ENCODE results near the gene RGL1. TPM values are rescaled to one million over a fixed set of nuclear protein-coding genes. Genes with fewer than 3 reads are reported as not detected.
A peak's percentile ranks its signal among the peaks of the same experiment; 100 is the strongest.

RGL1 gene
- polyA plus RNA-seq, 6 donors from 2014 or later: 0.09 to 0.29 (median 0.13) TPM; not detected in 3

DNA sequence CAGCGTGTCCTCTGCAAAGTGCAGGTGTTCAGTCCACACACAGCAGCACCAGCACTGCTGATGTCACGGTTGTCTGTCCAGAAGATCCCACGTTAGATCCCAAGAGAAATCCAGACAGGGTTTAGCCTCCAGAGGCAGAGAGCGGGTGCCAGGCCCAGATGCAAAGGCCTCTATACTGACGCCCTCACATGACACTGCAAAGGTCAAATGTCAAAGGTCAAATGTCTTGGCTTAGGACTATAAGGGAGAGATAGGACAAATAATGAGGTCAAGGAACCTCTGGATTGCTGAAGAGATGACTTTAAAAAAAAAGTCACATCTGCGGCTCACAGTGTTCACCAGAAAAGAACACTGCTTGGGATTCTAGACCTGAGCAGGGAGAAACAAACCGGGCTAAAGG, 131.1 kb downstream of the RGL1 start:
- Mint-ChIP-seq H3K4me3 (no peak overlapping the region), H3K27ac (peak overlapping the region in 1 of 6 donors; percentile 9), H3K27me3 (peaks cover 5 to 9% (median 7%) of the 10 kb centered on the region in 3 donors), H3K9me3 (no peaks in the 10 kb centered on the region), H3K36me3 (no peaks in the 10 kb centered on the region), H3K4me1 (no peaks in the 10 kb centered on the region)
- no peak for ATAC-seq (ENCODE audit: low read depth in 2 of 2)
- DNase-seq: no peak

DNA sequence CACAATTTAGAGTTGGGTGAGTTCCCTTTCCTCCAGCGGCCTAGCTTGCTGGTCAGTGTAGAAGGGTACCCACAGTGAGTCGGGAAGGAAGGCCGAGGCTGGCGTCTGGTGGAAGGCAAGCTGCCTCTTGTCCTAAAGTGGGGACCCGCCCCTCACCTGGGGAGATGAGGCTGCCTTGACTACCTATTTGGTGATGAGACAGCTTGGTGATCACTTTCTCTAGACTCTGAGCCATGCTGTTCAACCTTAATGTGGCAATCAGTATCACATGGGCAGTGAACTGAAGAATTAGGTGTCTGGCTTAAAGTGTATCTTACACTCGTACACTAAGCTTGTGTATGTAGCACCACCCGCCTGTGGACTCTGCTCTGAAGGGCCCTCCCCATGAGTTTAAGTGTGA, 131.9 kb downstream of the RGL1 start:
- Mint-ChIP-seq H3K4me1 (no peaks in the 10 kb centered on the region), H3K27me3 (peaks cover 3 to 9% (median 7%) of the 10 kb centered on the region in 3 donors), H3K36me3 (no peaks in the 10 kb centered on the region), H3K27ac (no peak overlapping the region), H3K4me3 (no peak overlapping the region), H3K9me3 (no peaks in the 10 kb centered on the region)
- DNase-seq (no peak), ATAC-seq (ENCODE audit: low read depth in 2 of 2) (no peak)

DNA sequence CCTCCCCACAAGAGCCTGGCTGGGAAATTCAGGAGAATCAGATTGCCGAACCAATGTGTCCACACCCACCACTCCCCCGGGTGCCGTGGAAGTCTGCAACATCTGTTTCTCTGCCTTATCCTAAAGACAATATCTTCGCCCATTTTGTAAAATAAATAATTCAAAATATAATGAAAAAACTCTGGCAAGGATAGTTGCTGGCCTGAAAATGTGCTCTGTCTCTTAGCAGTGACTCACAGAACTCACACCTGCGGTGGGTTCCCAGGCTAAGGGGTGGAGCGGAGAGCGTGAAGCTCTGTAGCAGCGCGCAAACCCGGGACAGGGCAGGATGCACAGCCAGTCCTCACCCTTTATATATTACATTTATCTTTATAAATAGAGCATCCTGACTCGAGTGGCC, 132.7 kb downstream of the RGL1 start:
- Mint-ChIP-seq H3K4me3 (no peak overlapping the region), H3K4me1 (no peaks in the 10 kb centered on the region), H3K27me3 (peaks cover 0 to 9% (median 7%) of the 10 kb centered on the region in 3 donors), H3K9me3 (no peaks in the 10 kb centered on the region), H3K27ac (no peak overlapping the region), H3K36me3 (no peaks in the 10 kb centered on the region)
- no peak for DNase-seq
- no peak for ATAC-seq (ENCODE audit: low read depth in 2 of 2)

- ATAC-seq (ENCODE audit: low read depth in 2 of 2): no peak
- H3K27ac Mint-ChIP-seq: no peak overlapping the region
- H3K27me3 Mint-ChIP-seq: peaks cover 5 to 9% (median 7%) of the 10 kb centered on the region in 3 donors
- H3K4me1 Mint-ChIP-seq: peaks cover 3 to 6% (median 5%) of the 10 kb centered on the region in 3 donors
- no peaks in the 10 kb centered on the region for H3K9me3 Mint-ChIP-seq
- H3K36me3 Mint-ChIP-seq: no peaks in the 10 kb centered on the region
- no peak overlapping the region for H3K4me3 Mint-ChIP-seq
- DNase-seq: no peak
Observed at GRCh38 chr1:183941001-183941400, 136.1 kb downstream of the RGL1 start.

DNA sequence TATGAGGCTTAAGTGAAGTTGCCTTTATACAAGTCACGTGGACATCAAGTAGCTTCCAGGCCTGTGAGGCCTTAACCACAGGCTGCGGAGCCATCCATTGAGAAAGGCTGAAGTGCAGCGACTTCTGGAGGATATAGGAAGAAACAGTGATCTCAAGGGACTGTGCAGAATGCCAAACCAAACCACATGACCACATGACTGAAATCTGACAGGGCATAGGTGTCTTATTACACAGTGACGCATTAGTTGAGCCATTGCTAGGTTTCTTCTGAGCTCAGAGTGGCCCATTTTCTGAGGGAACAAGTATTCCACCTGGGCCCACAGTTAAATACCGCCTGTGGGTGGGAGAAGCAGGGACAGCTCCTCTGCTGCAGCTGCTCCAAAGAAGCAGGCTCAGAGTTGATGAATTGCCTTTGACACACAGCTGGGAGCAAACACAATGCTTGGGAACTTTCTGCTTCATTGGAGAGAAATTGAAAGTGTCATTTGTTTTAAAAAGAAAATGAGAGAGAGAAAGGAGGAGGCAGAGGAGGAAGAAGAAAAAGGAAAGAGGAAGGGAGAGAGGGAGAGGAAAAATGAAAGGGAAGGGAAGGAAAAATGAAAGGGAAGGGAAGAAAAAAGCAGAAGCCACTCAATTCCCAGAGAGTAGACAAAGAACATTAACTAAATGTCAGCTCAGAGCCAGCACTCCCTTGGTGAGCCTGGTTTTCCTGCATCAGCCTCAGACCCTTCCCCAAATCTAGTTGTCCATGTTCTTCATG, 138.2 kb downstream of the RGL1 start:
- Mint-ChIP-seq H3K27me3 (peaks cover 5 to 18% (median 15%) of the 10 kb centered on the region in 3 donors), H3K27ac (no peak overlapping the region), H3K9me3 (no peaks in the 10 kb centered on the region), H3K4me1 (peaks cover 3 to 6% (median 5%) of the 10 kb centered on the region in 3 donors), H3K36me3 (peaks cover 0 to 5% of the 10 kb centered on the region in 2 donors), H3K4me3 (no peak overlapping the region)
- DNase-seq (no peak), ATAC-seq (ENCODE audit: low read depth in 2 of 2) (no peak)

DNA sequence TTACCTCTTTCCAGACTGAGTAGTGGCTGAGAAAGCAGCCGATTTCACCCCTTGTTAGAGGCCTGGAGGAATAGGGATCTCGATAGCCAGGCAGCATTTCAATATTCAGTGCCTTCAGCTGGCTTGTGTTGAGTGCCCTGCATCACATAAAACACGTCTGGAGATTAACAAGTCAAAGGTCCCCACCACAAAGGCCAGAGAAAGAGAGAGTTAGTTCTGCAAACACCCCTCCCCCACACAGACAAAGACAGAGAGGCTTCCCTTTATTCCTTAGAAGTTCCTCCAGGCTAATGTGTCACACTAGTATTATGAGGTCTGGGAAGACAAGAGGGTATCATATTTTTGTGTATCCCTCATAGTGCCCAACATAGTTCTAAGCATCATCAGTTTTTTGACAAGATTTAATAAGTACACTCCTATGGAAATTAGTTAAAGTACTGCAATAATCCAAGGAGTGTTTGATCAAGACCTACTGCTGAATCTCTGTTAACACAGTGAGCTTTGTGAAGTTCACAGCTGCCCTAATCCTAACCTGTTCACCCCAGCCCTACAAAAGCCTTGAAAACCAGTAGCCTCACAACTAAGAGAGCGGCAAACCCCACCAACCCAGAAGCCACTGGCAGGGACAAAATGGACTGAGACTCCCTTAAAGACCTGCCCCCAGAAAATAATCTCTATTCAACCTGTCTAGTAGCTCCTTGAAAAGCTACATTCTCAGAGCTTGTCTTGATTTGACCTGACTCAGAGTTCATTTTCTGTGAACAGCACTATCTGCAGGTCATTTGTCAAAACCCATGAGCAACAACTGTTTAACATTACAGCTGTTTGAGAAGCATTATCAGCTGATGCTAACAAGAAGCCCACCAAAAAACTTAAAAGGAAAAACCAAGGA, 140.8 kb downstream of the RGL1 start:
- Mint-ChIP-seq H3K9me3 (no peaks in the 10 kb centered on the region), H3K4me3 (no peak overlapping the region), H3K4me1 (peaks cover 3 to 6% (median 5%) of the 10 kb centered on the region in 3 donors), H3K36me3 (peaks cover 0 to 5% of the 10 kb centered on the region in 2 donors), H3K27me3 (peaks cover 5 to 10% (median 9%) of the 10 kb centered on the region in 3 donors), H3K27ac (peak overlapping the region in 1 of 6 donors; percentile 1)
- ATAC-seq (ENCODE audit: low read depth in 2 of 2): no peak
- DNase-seq: no peak

- no peak for ATAC-seq (ENCODE audit: low read depth in 2 of 2)
- peaks cover 3 to 6% (median 5%) of the 10 kb centered on the region in 3 donors for H3K4me1 Mint-ChIP-seq
- peaks cover 9 to 15% (median 13%) of the 10 kb centered on the region in 3 donors for H3K27me3 Mint-ChIP-seq
- H3K9me3 Mint-ChIP-seq: no peaks in the 10 kb centered on the region
- no peak overlapping the region for H3K4me3 Mint-ChIP-seq
- no peak for DNase-seq
- H3K36me3 Mint-ChIP-seq: peaks cover 0 to 5% of the 10 kb centered on the region in 2 donors
- H3K27ac Mint-ChIP-seq: peak overlapping the region in 1 of 6 donors; percentile 47
Observed at GRCh38 chr1:183946320-183946613, 141.3 kb downstream of the RGL1 start.

GRCh38 chr1:183947988-183948387, 143.1 kb downstream of the RGL1 start:
- DNase-seq: no peak
- Mint-ChIP-seq H3K27me3 (peaks cover 9 to 16% (median 16%) of the 10 kb centered on the region in 3 donors), H3K4me3 (no peak overlapping the region), H3K9me3 (no peaks in the 10 kb centered on the region), H3K27ac (no peak overlapping the region), H3K4me1 (peaks cover 1 to 5% (median 3%) of the 10 kb centered on the region in 3 donors), H3K36me3 (peaks cover 0 to 5% of the 10 kb centered on the region in 2 donors)
- ATAC-seq (ENCODE audit: low read depth in 2 of 2): no peak

DNA sequence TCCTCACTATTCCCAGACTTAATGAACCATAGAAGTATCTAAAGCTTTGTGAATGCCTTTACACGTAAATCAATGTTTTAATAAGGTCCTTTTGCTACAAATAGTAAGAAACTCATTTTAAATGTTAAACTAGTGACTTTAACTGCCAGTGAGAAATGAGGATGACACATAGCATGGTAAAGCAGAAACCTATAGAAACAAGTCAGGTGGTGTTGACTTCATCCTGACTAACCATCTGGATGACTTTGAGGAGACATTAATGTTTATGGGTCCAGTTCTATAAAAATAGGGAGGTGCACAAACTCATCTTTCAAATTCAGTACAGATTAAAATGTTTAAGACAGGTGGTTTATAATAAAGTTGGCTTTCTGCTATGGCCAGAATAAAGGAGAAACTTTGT, 147.2 kb downstream of the RGL1 start:
- DNase-seq: no peak

DNA sequence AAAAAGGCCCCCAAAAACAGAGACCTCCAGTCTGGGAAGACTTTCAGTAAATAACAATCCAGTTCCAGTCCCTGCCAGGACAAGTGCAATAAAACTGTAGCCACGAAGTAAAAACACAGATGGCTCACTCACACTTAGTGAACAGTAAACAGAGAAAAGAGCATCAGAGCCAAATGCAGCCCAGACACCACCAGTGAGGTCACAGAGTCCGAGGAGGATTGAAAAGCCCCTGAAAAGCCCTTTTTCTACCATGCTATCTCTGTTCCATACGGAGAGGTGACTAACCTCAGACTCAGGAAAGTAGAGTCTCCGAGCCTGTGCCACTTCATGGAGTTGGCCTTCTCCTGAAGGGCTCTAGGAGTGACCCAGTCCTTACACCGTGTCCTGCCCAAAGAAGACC, 148.1 kb downstream of the RGL1 start:
- H3K9me3 Mint-ChIP-seq: no peaks in the 10 kb centered on the region
- no peak overlapping the region for H3K27ac Mint-ChIP-seq
- no peaks in the 10 kb centered on the region for H3K36me3 Mint-ChIP-seq
- H3K27me3 Mint-ChIP-seq: peaks cover 4 to 12% (median 7%) of the 10 kb centered on the region in 3 donors
- ATAC-seq (ENCODE audit: low read depth in 2 of 2) (no peak), DNase-seq (no peak)
- H3K4me3 Mint-ChIP-seq: no peak overlapping the region
- H3K4me1 Mint-ChIP-seq: peaks cover 0 to 9% (median 5%) of the 10 kb centered on the region in 3 donors

More for the DNA sequence above, 147.2 kb downstream of the RGL1 start:
- no peak overlapping the region for H3K4me3 Mint-ChIP-seq
- ATAC-seq (ENCODE audit: low read depth in 2 of 2): no peak
- no peaks in the 10 kb centered on the region for H3K9me3 Mint-ChIP-seq
- H3K27ac Mint-ChIP-seq: no peak overlapping the region
- peaks cover 4 to 15% (median 11%) of the 10 kb centered on the region in 3 donors for H3K27me3 Mint-ChIP-seq
- peaks cover 0 to 9% (median 5%) of the 10 kb centered on the region in 3 donors for H3K4me1 Mint-ChIP-seq
- H3K36me3 Mint-ChIP-seq: peaks cover 0 to 5% of the 10 kb centered on the region in 2 donors

DNA sequence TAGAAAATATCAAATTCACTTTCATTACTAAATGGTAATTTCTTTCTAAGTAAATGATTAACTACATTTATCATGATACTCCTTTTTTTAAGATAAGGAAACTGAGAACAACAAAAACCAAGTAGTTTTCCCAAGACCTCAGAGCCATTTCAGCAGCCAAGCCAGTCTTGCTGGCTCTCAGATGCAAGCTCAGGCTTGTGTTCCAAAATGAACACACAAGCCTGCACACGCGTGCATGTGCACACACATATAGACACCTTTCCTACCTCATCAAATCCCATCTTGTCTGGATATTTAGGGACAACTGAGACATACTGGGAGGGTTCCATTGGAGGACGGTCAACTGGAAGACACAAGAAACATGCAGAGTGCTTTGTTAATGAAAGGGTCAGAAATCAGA, 149.6 kb downstream of the RGL1 start:
- Mint-ChIP-seq H3K27ac (peak overlapping the region in 1 of 6 donors; percentile 57), H3K27me3 (peaks cover 4 to 12% (median 7%) of the 10 kb centered on the region in 3 donors), H3K4me1 (peaks cover 0 to 9% (median 5%) of the 10 kb centered on the region in 3 donors), H3K4me3 (no peak overlapping the region), H3K9me3 (no peaks in the 10 kb centered on the region), H3K36me3 (no peaks in the 10 kb centered on the region)
- ATAC-seq (ENCODE audit: low read depth in 2 of 2) (no peak), DNase-seq (no peak)

- DNase-seq (peak; percentile 38), ATAC-seq (ENCODE audit: low read depth in 2 of 2) (peak; percentile 99 to 100)
- Mint-ChIP-seq H3K4me3 (no peak overlapping the region), H3K4me1 (peaks cover 0 to 9% (median 5%) of the 10 kb centered on the region in 3 donors), H3K36me3 (no peaks in the 10 kb centered on the region), H3K27ac (no peak overlapping the region), H3K9me3 (no peaks in the 10 kb centered on the region), H3K27me3 (peaks cover 0 to 7% (median 0%) of the 10 kb centered on the region in 3 donors)
Observed at GRCh38 chr1:183956559-183957188, 151.8 kb downstream of the RGL1 start.

GRCh38 chr1:183957216-183957830, 152.4 kb downstream of the RGL1 start:
- Mint-ChIP-seq H3K36me3 (no peaks in the 10 kb centered on the region), H3K27ac (no peak overlapping the region), H3K9me3 (no peaks in the 10 kb centered on the region), H3K4me1 (peaks cover 0 to 9% (median 5%) of the 10 kb centered on the region in 3 donors), H3K4me3 (no peak overlapping the region), H3K27me3 (peaks cover 0 to 10% (median under 1%) of the 10 kb centered on the region in 3 donors)
- ATAC-seq (ENCODE audit: low read depth in 2 of 2): no peak
- DNase-seq: no peak
